ENCODE data around the gene RALGAPA1.

Gene RALGAPA1

GRCh38 chr14:35643513-35643912 lies 165.6 kb downstream of the RALGAPA1 start:
- no peaks in the 10 kb centered on the region for H3K9me3 ChIP-seq (ENCODE audit: control insufficient read depth, insufficient read depth, low read length)

GRCh38 chr14:35637851-35638250 lies 171.2 kb downstream of the RALGAPA1 start:
- no peaks in the 10 kb centered on the region; the same call in 1 of the 2 replicates for H3F3A ChIP-seq (ENCODE audit: control insufficient read depth, insufficient read depth)
- no peaks in the 10 kb centered on the region for H3K9me2 ChIP-seq (replicated peaks; ENCODE audit: control insufficient read depth, low read length)
- TF ChIP-seq EZH2phosphoT487 (IDR thresholded peaks at IDR 0.05; ENCODE audit: borderline replicate concordance, low read length) (no peak), CTCF (IDR thresholded peaks at IDR 0.05; ENCODE audit: low read depth, low read length, poor library complexity, severe bottlenecking) (no peak)
- no peaks in the 10 kb centered on the region for H3K79me2 ChIP-seq (ENCODE audit: control insufficient read depth, low read length)
- H3K4me3 ChIP-seq (ENCODE audit: low read length): no peak overlapping the region
- H3K4me1 ChIP-seq (ENCODE audit: control insufficient read depth, low read length): peaks cover 18% of the 10 kb centered on the region
- H3K4me2 ChIP-seq (ENCODE audit: low read length): no peak overlapping the region
- no peaks in the 10 kb centered on the region for H4K20me1 ChIP-seq (ENCODE audit: control insufficient read depth, insufficient read depth, low read depth, low read length)
- no peaks in the 10 kb centered on the region for H3K9me3 ChIP-seq (ENCODE audit: control insufficient read depth, insufficient read depth, low read length)
- no peaks in the 10 kb centered on the region for H3K27me3 ChIP-seq (ENCODE audit: control insufficient read depth, low read length)
- no peaks in the 10 kb centered on the region for H3K36me3 ChIP-seq (ENCODE audit: control insufficient read depth, low read length)
- no peak overlapping the region for H3K27ac ChIP-seq (ENCODE audit: low read depth, low read length)

More at GRCh38 chr14:35643513-35643912, 165.6 kb downstream of the RALGAPA1 start:
- no peaks in the 10 kb centered on the region for H3K27me3 ChIP-seq (ENCODE audit: control insufficient read depth, low read length)
- no peaks in the 10 kb centered on the region; the same call in 1 of the 2 replicates for H3K36me3 ChIP-seq (ENCODE audit: control insufficient read depth, low read length)
- no peak overlapping the region for H3K4me3 ChIP-seq (ENCODE audit: low read length)
- no peak for TF ChIP-seq EZH2phosphoT487 (IDR thresholded peaks at IDR 0.05; ENCODE audit: borderline replicate concordance, low read length)
- TF ChIP-seq CTCF (IDR thresholded peaks at IDR 0.05; ENCODE audit: low read depth, low read length, poor library complexity, severe bottlenecking): no peak
- H4K20me1 ChIP-seq (ENCODE audit: control insufficient read depth, insufficient read depth, low read depth, low read length): no peaks in the 10 kb centered on the region
- no peaks in the 10 kb centered on the region for H3K79me2 ChIP-seq (ENCODE audit: control insufficient read depth, low read length)
- H3K4me2 ChIP-seq (ENCODE audit: low read length): no peak overlapping the region
- 0 out of 2 replicates have a peak, but pooled peaks cover 3% of the 10 kb centered on the region for H3F3A ChIP-seq (ENCODE audit: control insufficient read depth, insufficient read depth)
- H3K9me2 ChIP-seq (replicated peaks; ENCODE audit: control insufficient read depth, low read length): no peaks in the 10 kb centered on the region
- no peak overlapping the region for H3K27ac ChIP-seq (ENCODE audit: low read depth, low read length)
- peaks cover 8% of the 10 kb centered on the region for H3K4me1 ChIP-seq (ENCODE audit: control insufficient read depth, low read length)

- Histone ChIP-seq H3K79me2 (ENCODE audit: control insufficient read depth, low read length) (no peaks in the 10 kb centered on the region), H3K27ac (ENCODE audit: low read depth, low read length) (no peak overlapping the region), H3K4me2 (ENCODE audit: low read length) (no peak overlapping the region), H3K9me2 (replicated peaks; ENCODE audit: control insufficient read depth, low read length) (no peaks in the 10 kb centered on the region), H3K4me1 (ENCODE audit: control insufficient read depth, low read length) (peaks cover 24% of the 10 kb centered on the region), H3K9me3 (ENCODE audit: control insufficient read depth, insufficient read depth, low read length) (no peaks in the 10 kb centered on the region), H3K27me3 (ENCODE audit: control insufficient read depth, low read length) (no peaks in the 10 kb centered on the region), H3K36me3 (ENCODE audit: control insufficient read depth, low read length) (no peaks in the 10 kb centered on the region), H4K20me1 (ENCODE audit: control insufficient read depth, insufficient read depth, low read depth, low read length) (no peaks in the 10 kb centered on the region), H3K4me3 (ENCODE audit: low read length) (no peak overlapping the region), H3F3A (ENCODE audit: control insufficient read depth, insufficient read depth) (no peaks in the 10 kb centered on the region; the same call in 1 of the 2 replicates)
- TF ChIP-seq EZH2phosphoT487 (IDR thresholded peaks at IDR 0.05; ENCODE audit: borderline replicate concordance, low read length) (no peak), CTCF (IDR thresholded peaks at IDR 0.05; ENCODE audit: low read depth, low read length, poor library complexity, severe bottlenecking) (no peak)
Observed at GRCh38 chr14:35637269-35637668, 171.8 kb downstream of the RALGAPA1 start.

All from DOHH2 (cell line).